NCI-H748 treated with DMSO at 0.1 percent for 48 hours (cell line): Measurements from ENCODE around the gene SH2D4B.

Source experiments
- DNase-seq: peaks from one replicate; lab custom pipeline; 2025; lab: John Stamatoyannopoulos, UW

The SH2D4B gene

GRCh38 chr10:80504158-80504811 is 33.4 kb upstream of the SH2D4B start:
- no peak for DNase-seq

DNA sequence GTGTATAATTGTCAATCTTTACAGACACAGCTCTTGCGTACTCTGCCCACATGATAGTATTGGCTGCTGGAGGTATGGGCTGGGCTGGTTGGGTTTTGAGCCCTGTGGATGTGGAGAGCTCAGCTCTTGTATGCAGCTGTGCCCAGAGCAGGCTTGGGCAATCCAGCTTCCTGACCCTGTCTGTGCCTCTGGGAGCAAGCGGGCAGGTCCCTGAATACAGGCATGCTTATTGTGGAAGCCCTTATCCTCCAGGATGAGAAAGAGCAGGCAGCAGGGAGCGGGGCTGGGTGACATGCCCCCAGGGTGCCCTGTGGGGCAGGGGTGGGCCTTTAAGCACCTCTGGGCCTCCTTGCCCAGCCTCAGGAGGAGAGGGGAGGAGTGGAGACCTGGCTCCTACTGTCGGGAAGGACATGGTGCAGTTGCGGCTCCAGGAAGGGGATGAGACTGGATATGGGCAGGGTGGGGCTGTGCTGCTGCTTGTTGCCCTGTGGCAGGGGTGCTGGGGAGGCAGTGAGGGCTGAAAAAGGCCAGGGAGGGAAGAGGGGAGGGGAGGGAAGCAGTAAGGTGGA is 32.7 kb upstream of the SH2D4B start:
- DNase-seq = no peak

DNA sequence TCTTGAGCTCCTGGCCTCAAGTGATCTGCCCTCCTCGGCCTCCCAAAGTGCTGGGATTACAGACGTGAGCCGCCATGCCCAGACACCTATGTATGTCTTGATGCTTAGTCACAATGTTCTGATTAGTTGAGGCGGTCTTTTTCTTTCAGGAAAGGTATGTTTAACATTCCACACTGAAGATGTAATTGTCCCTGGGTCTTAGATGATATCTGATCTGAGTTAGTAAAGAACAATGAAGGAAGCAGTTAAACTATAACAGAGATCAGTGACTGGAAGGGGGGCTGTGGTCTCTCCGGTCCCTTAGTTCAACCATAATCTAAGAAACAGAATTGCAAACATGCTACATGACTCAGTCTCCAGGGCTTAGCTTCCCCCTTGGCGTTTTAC is 31.5 kb upstream of the SH2D4B start:
- DNase-seq = no peak

GRCh38 chr10:80506836-80507487 is 30.7 kb upstream of the SH2D4B start:
- no peak for DNase-seq

DNA sequence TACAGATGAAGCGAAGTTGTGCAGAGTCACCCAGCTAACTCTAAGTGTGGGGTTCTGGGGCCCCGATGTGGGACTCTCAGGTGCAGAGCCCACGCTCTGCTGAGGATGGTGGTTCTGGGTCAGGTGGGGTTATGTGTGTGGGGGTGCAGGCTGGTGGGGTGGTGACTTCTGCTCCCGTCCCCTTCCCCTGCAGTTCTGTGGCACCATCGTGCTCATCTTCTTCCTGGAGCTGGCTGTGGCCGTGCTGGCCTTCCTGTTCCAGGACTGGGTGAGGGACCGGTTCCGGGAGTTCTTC is 28.6 kb upstream of the SH2D4B start:
- no peak for DNase-seq

GRCh38 chr10:80509403-80510161 is 28.1 kb upstream of the SH2D4B start:
- no peak for DNase-seq

DNA sequence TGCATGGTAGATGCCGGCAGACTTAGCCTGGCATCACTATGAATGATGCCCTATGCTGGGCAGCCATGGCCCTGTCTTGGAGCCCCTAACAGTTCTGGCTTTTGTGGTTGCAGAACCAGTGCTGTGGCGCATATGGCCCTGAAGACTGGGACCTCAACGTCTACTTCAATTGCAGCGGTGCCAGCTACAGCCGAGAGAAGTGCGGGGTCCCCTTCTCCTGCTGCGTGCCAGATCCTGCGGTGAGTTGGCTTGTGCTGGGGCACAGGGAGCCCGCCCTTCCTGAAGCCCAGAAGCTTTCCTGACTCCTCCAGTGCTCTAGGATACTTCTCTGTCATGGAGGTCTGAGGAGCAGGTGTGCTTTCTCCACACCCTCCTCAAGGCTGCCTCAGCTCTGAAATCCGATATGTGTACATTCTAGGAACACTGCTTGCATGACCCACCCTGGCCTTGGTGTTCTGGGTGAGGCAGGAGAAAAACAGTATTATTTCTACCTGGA is 25.6 kb upstream of the SH2D4B start:
- no peak for DNase-seq

GRCh38 chr10:80513106-80513505 is 24.6 kb upstream of the SH2D4B start:
- DNase-seq = no peak

DNA sequence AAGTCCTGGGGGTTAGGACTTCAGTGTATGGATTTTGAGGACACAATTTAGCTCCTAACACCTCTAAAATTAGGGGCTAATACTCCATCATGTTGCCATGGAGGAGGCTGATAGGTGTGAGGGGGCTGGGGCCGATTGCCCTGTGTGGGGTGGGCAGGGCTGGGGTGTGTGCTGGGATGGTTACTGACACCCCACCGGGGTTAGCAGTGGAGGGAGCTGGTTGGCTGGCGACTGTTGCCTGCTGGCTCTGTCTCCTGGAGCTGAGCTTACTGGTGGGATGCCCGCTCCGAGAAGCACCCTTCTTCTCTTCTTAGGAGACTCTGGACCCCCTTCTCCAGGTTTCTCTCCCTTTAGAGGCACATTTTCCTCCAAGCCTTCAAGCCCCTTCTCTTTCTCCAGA is 22.2 kb upstream of the SH2D4B start:
- DNase-seq = no peak

DNA sequence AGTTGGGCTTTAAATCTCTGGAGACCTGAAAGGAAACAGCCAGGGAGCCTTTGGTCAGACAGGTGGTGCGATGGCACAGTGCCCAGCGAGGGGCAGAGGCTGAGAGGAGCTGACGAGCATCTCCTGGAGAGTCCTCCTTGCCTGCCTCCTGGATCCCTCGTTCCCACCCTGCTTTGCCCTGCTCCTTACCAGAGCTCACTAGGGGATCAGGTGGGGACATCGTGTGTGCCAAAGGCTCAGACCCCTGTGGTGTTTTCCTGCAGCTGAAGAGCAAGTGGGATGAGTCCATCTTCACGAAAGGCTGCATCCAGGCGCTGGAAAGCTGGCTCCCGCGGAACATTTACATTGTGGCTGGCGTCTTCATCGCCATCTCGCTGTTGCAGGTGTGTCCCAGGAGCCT is 21.8 kb upstream of the SH2D4B start:
- no peak for DNase-seq

DNA sequence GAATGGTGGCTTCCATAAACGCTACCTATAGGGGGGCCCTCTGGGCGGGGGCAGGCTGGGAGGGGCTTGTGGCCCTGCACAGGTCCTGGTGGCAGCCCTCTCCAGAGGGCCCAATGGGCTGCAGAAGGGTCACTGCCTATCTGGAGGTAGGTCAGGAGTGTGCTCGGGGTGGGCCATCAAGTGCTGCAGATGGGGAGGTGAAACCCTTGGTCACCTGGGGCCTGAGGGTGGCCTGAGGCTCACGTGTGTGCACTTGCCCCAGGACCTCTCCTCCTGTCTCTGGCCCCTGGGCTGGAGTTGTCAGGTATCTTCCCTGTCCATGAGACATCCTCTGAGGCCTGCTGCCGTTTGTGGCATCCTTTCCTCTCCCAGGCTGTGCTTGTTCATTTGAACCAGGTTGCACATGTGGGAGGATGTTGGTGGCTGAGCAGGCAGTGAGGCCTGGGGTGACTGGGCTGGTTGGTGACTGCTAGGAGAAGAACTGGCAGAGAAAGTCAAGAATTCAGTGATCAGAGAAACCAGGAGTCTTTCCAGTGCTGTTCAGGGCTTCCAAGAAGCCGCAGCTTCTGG is 21.1 kb upstream of the SH2D4B start:
- no peak for DNase-seq

- no peak for DNase-seq
Observed at GRCh38 chr10:80517416-80518142, 20.1 kb upstream of the SH2D4B start.

DNA sequence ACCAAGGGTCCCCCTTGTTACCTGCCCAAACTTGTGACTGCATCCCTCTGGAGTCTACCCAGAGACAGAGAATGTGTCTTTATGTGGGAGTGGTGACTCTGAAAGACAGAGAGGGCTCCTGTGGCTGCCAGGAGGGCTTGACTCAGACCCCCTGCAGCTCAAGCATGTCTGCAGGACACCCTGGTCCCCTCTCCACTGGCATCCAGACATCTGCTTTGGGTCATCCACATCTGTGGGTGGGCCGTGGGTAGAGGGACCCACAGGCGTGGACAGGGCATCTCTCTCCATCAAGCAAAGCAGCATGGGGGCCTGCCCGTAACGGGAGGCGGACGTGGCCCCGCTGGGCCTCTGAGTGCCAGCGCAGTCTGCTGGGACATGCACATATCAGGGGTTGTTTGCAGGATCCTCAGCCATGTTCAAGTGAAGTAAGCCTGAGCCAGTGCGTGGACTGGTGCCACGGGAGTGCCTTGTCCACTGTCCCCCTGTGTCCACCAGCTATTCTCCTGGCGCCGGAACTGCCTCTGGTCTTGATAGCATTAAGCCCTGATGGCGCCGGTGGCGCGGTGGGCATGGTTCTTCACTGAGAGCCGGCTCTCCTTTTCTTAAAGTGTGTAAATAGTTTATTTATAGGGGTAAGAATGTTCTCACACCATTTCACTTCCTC is 19.4 kb upstream of the SH2D4B start:
- no peak for DNase-seq

DNA sequence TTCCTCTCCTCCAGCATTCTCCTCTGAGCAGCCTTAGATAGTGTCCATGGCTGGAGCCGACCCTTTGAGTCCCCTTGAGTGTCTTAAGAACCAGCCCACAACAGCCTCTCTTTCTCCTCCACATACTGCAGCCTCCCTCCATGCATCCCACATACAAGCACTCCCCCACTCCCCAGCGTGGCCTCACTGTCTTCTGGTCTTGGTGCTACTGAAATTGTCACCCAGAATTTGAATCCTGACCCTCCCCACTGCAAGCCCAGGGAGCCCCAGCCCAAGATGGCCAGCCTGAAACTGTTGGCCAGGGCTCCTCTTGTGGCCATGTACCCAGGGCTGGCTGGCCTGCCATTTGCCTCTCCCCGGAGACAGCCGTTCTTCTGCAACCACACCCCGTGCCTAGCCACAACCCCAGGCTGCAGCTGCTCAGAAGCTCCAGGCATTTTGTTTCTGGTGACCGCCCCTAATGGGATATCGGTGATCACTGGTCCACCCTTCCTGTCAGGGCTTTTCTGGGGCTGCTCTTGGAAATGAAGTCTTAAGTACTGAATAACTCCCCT is 18.8 kb upstream of the SH2D4B start:
- DNase-seq = no peak

DNA sequence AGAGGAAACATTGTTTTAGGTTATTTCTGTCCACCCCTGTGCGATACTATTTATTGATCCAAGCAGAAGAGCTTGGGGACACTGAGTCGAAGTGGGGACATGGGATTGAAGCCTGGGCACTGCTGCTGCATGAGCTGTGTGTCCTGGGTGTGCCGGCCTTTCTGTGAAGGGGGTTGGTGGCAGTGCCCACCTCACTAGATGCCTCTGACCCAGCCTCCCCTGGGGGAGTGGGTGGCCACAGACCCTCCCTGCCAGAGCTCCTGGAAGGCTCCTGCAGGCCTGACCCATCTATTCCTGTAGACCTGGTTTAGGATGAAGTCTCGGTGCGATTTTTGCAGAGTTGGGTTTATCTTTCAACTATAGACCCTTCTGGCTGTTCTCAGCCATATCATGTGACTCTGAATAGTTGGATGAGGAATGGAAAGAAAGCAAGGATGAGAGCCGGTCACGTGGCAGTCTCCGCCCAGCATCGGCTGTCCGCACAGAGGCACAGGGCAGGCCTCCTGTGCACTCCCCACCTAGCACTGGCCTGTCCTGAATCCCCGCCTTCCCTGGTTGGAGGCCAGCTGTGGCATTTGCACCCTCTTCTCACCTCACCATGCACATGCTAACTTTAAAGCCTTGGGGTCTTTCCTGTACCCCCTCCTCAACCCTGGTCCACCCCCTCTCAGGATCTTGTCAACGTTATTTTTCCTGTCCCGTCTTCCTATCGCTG is 17.6 kb upstream of the SH2D4B start:
- no peak for DNase-seq

- DNase-seq = no peak
Observed at GRCh38 chr10:80520661-80521470, 16.8 kb upstream of the SH2D4B start.

- no peak for DNase-seq
Observed at GRCh38 chr10:80522756-80523363, 14.8 kb upstream of the SH2D4B start.

DNA sequence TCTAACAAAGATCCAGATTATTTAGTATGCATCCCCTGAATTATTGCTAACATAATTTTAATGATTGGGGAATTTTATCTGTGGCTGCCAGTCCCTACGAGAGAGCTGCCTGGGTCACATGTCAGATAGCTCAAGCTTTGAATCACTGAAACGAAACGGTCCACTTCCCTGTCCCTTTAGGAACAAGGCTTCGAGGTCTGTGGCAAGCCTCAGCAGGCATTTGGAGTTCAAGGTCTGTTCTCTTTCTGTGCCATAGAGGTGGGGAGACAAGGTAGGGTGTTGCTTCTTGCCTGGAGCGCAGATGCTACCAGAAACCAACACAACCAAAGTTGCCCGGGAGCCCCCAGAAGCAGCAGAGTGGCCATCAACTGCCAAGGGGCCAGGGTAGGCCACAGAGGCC is 13.9 kb upstream of the SH2D4B start:
- no peak for DNase-seq
